ACHN (cell line): ENCODE results near the gene S100G.
"Not testable (repeated sequence)": the region's sequence is repeated elsewhere in the genome, so short reads cannot be mapped to it uniquely, and the experiment has no call there.

ENCODE experiments used
- DNase-seq: peaks from one replicate; pipeline ENCODE4 v3.0.0-alpha.2; 2015
- in situ Hi-C: cut with HindIII; loops from 2 replicates; pipeline ENCODE4 v1.10.0; 2017; ENCODE audit warnings: low sequenced_read_pairs, low pct_ligation_motif_present, low pct_unique_long_range_greater_than_20kb

Gene S100G, protein sequence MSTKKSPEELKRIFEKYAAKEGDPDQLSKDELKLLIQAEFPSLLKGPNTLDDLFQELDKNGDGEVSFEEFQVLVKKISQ

DNA sequence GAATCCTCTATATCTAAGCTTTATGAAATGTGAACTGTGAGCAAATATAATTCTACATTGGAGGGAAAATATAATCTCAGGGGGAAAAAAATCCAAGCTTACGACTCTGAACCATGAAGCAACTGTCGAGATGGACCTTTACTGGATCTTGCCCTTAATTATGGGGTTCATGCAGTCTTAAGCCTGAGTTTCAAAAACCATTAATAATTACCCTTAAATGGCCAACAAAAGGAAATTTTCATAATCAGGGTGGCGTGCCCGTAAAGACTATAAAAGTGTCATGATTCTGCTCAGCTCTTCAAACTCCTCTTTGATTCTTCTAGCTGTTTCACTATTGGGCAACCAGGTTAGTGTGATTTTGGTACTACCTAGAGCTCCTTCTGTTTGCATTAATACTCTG lies at the start of gene S100G:
Gene S100G, plus strand, starts transcription at position 301 of the 400 bp plus-strand sequence. CDS start 849 bp downstream, outside the sequence.
- DNase-seq: no peak
- in situ Hi-C loops: no loop called here

DNA sequence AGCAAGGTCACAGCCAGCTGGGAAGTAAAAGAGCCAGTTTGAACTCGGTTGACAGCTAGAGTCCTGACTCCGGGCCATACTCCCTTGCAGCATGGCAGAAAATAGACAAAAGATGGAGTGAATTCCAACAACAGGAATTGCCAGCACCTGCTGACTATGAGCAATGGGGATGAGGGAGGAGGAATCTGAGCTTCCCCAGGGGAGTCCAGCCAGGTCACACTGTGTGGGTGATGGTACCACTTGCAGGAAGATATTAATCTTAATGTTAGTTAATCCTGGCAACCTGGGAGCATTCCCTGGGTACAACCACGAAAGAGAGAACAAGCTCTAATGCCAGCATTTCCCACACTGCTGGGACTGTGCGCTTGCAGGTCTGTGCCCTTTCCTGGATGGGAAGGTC lies 48.1 kb upstream of the S100G start:
- no peak for DNase-seq
- in situ Hi-C loops: no loop called here

DNA sequence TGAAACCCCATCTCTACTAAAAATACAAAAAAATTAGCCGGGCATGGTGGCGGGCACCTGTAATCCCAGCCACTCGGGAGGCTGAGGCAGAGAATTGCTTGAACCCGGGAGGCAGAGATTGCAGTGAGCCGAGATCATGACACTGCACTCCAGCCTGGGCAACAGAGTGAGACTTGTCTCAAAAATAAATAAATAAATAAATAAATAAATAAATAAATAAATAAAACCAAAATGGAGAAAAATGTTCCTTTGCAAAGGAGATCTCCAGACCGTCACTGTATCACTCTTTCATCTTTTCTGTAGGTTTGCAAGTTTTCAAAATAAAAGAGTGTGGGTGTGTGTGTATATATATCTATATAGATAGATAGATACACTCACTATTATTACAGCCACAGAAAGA lies 46.7 kb upstream of the S100G start:
- in situ Hi-C loops, DNase-seq: not testable (repeated sequence)

DNA sequence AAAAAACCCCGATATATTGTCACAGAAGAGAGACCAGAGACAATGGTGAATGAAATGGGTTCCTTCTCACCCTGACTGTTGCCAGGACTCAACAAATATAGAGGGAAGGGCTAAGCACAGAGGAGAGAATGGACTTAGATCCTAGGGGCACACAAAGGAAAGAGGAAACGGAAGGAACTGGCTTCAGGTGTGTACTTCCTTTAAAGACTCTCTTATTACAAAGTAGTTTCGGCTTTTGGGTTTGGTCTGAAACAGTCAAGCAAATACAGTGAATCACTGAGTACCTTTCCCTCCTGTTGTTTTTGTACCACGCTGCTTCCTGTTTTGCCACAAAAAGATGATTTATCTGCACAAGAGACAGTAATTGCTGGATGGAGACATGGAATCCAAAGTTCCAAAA lies 46.1 kb upstream of the S100G start:
- in situ Hi-C loops: no loop called here
- no peak for DNase-seq

DNA sequence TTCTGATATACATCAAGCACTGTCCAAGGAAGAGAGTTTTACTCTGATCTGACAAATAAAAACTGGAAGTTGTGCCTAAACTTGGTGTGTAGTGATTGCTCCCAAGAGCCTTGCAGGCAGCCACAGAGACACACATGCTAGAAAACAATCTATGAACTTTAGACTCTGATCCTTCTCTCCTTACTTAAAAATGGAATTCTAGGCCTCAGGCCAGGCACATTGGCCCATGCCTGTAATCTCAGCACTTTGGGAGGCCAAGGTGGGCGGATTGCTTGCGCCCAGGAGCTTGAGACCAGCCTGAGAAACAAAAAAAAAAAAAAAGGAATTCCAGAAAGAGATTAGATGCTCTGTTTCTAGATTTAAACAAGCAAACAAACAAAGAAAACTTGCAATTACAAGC lies 45.6 kb upstream of the S100G start:
- in situ Hi-C loops: no loop called here
- no peak for DNase-seq

DNA sequence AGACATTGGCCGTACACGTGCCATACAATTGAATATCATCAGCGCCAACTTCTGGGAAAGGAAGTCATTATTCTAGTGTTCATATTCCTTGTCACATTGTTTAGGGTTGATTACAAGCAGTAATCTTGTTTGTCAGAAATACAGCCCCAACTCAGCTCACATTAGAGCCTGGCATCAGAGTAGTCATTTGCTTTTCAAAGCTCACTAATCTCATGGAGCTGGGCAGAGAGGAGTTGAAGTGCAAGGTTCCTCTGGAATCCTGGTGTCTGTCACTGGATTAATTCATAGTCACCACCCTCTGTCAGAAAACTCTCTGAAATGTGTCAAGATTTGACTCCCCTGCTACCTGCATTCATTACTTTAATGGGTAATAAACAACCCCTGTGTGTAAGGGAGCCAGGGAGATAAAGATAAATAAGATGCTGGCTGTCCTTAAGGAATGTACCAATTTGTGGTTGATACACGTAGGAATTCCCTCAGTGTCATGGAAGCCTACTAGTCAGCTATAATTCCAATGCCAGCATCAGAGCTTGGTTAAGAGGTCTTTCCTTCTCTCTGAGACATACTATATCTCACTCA lies 43.7 kb upstream of the S100G start:
- in situ Hi-C loops: no loop called here
- DNase-seq: no peak

DNA sequence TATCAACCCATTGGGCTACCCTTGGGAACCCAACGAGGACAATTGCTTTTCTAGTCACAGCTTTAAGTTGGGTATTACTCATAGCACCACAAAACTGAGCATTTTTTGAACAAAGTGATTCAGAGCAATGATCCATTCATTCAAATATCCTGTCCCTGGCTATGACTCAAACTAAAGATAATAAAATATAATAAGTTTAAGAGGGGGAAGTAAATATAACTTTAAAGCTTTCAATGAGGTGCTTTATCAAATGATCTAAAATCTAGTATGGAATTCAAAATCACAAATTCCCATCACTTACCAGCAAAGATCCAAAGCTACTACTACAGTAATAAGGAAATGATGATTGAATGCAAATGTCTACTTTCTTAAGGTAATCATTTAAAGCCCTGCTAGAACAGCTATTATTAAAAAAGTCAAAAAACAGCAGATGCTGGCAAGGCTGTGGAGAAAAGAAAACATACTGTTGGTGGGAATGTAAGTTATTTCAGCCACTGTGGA lies 39.8 kb upstream of the S100G start:
- in situ Hi-C loops: no loop called here
- peak; percentile 2 for DNase-seq

DNA sequence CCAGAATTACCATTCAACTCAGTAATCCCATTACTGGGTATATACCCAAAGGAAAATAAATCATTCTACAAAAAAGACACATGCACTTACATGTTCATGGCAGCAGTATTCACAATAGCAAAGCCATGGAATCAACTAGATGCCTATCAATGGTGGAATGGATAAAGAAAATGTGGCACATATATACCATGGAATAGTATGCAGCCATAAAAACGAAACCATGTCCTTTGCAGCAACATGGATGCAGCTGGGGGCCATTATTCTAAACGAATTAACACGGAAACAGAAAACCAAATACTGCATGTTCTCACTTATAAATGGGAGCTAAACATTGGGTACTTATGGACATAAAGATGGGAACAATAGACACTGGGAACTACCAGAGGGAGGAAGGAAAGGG lies 39.3 kb upstream of the S100G start:
- in situ Hi-C loops: not testable (repeated sequence)

DNA sequence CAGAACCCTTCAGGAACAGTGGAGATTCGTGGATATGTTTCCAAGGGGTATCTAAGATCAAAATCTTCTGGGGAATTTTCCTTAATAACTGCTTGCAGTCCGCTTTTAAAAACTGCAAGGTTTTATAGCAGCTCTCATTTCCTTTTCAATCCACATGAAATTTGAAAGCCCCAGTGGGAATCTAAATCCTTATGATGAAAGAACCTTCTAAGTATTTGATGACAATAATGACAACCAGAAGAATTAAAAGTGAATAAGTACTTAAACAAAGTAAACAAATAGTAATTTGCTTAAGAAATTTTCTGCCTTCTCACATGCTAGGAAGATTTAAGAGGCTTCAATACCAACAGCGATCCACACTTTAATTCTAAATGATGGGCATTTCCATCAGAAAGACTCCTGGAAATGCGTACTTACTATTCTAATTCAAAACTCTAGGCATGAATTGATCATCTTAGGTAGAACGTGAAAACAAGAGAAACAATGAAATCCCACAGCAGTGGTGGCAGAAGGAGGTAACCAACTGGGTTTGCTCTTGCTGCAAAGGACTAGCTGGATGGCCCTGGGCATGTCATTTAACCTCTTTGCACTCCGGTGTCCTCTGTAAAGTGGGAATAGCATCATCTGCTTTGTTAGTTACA lies 37.6 kb upstream of the S100G start:
- in situ Hi-C loops: no loop called here
- no peak for DNase-seq

More for the DNA sequence above, 39.3 kb upstream of the S100G start:
- not testable (repeated sequence) for DNase-seq

DNA sequence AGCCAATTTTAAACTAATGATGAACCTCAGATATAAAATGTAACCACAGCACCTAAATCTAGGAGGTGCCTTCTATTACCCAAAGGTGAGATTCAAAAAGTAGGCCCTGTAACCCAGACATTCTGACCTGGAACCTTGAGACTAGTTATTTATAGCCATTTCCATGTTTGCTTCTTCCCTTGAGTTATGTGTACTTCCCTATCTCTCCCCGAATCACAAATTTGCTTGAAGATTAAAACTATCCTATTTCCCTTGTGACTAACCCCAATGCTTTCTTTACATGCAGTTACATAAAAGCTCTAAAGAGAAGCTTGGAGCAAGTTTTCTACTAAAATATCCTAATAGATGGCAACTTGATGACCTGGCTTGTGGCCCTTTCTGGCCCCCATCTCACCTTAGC lies 32.6 kb upstream of the S100G start:
- in situ Hi-C loops: no loop called here
- no peak for DNase-seq

DNA sequence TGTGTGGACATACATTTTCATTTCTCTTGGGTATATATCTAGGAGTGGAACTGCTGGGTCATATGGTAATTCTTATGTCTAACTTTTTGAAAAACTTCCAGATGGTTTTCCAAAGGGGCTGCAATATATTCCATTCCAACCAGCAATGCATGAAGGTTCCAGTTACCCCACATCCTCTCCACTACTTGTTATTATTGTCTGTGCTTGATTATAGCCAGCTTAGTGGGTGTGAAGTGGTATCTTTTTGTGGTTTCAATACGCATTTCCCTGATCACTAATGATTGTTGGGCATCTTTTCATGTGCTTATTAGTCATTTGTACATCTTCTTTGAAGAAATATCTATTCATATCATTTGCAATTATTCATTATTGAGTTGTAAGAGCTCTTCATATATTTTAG lies 31.5 kb upstream of the S100G start:
- no peak for DNase-seq
- in situ Hi-C loops: no loop called here

DNA sequence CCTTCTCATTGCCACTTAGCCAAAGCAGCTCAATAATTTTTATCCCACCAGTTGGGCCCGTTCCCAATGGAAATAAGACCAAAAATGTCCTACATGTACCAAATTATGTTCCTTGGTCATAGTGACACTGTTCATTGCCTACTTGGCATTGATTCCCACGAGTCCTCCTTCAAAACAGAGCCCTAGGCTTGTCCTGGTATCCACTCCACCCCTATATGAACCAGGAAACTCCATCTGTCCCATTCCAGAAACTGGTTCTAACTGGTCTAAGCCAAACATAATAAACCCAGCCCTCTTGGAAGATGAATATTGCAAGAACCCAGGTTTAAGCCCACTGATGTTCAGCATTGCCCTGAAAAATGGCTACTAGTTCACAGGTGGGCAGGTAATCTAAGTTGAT lies 30.9 kb upstream of the S100G start:
- no peak for DNase-seq
- in situ Hi-C loops: no loop called here

DNA sequence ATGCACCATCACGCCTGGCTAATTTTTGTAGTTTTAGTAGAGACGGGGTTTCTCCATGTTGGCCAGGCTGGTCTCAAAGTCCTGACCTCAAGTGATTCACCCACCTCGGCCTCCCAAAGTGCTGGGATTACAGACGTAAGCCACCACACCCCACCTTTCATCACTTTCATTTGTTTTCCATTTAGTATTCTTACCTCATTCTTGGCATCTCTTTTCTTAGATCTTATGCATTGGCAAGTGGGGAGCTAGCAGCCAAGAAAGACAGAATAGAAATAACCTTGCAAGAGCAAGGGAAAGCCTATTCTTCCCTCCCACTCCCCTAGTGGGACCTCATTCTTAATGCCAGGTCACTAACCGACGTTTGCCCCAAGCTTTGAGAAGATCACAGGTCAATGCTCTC lies 21.4 kb upstream of the S100G start:
- DNase-seq: peak; percentile 8
- in situ Hi-C loops: not testable (repeated sequence)

DNA sequence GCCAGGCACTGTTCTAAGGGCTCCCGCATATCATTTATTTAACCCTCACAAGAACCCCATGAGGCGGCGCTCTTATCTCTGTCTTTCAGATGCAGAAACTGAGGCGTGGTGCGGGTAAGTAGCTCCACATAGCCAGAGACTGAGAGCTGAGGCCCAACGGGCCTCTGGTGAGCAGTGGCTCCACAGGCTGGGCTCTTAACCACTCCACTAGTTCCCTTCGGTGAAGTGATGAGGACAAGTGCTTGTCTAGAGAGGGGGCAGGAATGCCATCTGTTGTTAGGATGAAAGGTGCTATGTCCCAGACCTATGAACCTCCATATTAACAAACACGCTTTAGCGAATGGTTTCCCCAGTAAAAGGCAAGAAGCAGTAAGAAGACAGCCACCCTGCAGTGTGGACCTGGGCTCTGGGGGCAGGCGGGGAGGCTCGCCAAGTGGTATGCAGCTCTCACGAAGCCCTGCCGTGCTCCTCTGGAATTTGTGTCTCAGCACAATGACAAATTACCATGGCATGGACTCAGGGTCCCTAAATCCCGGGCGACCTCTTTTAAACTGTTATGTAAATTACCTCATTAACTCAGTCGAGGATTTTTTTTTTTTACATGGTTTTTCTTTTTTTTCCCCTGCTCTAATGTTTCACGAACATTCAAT lies 20.9 kb upstream of the S100G start:
- in situ Hi-C loops: no loop called here
- DNase-seq: peak; percentile 0

DNA sequence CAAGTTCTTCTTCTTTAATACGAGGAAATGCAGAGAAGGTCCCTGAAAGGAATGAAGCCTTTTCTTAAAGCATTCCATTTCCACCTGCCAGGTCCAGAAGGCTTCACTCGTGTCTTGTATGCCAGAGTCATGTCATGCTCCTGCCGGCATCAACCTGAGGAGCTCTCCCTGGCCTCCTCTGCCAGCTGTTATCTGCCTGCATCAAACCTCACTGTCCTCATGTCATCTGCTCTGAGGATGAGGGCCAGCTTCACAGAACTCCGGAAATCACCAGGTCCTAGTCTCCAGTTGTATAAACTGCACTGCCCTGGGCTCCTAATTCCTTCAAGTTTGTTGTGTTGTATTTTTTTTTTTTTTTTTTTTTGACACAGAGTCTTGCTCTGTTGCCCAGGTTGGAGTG lies 20.0 kb upstream of the S100G start:
- DNase-seq: no peak
- in situ Hi-C loops: no loop called here

DNA sequence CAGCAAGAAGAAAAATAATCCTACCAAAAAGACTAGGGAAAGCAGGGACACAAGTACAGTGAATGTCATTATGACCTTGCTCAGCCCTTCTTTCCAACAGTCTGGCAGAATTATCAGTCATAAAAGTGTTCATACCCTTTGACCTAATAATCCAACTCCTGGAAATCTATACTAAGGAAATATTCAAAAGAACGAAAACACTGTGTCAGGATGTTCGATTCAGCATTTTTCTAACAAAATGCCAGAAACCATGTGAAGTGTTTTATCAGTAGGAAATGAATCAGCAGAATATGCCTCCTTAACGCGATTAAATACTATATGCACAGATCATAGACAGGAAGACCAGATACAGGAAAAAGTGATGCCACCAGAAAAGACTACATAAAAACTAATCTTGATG lies 16.2 kb upstream of the S100G start:
- no peak for DNase-seq
- in situ Hi-C loops: no loop called here

DNA sequence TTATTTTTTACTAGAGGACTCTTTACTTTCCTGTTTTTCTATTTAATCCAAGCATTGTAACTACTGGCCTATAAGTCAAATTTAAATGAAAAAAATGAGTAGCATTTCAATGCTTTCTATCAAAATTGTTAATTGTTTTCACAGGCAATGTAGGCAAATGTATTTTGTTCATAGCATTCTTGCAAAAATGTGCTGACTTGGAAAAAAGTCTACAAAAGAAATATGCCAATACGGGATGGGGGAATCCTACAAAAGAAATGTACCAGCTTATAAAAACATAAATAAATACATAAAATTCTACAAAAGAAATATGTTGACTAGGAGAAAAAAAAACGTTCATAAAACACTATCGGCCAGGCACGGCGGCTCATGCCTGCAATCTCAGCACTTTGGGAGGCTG lies 14.9 kb upstream of the S100G start:
- DNase-seq: no peak
- in situ Hi-C loops: no loop called here

DNA sequence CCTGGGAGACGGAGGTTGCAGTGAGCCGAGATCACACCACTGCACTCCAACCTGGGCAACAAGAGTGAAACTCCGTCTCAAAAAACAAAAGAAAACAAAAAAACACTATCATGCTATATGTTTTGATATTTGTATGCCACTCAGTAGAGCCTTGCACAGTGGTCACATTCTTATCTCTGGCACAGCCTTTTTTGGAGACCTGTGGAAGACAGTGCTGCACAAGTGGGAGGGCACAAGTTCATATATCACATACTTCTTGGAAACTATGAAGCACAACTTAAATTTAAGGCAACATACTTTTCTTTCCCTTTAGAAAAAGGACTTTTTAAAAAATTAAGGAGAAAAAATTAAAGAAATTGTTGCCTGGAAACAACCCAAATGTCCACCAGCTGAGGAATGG lies 14.4 kb upstream of the S100G start:
- in situ Hi-C loops: no loop called here
- no peak for DNase-seq

DNA sequence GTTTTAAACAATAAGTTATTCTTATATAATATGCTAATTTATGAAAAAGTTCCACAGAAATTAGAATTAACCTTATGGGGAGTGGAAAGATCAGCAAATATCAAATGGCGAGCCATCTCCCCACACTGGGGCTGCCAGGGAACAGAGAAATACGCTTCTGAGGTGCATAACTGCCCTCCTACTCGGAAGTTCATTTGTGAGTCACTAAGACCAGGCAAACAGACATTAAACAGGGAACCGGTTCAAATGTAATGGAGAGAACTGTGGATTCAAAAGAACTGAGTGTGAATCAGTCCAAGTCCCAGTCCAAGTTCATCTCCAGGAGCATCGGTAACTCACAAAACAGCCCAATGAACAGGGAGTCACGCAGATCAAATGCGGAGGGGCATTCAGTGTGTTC lies 11.4 kb upstream of the S100G start:
- DNase-seq: no peak
- in situ Hi-C loops: no loop called here

DNA sequence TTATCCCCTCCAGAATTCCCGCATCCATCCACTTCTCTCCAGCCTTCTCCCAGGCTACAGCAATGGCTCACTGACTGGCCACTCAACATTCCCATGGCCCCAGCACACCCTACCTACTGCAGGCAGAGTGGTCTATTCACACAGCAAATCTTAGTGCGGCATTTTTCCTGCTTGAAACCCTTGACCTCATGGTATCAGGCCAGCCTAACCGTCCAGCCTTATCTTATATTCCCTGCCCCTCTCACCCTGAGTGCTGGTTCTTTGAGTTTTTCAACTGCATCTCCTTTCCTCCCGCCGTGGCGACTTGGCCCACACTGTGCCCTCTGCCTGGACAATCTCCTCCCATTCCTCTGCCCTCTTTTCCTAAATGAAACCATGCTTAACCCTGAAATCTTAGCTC lies 10.0 kb upstream of the S100G start:
- in situ Hi-C loops: no loop called here
- no peak for DNase-seq
